ENCODE results near the gene NCAM2. TPM values are rescaled to one million over a fixed set of nuclear protein-coding genes. Genes with fewer than 3 reads are reported as not detected.

The NCAM2 gene
- total RNA-seq: 0.26 and 1.3 TPM in 2 replicates

- FAIRE-seq: no peak
- Histone ChIP-seq H3K36me3 (ENCODE audit: control insufficient read depth, insufficient read depth, low read length) (no peaks in the 10 kb centered on the region), H3K27me3 (ENCODE audit: control insufficient read depth, insufficient read depth, low read length) (peaks cover 8% of the 10 kb centered on the region), H3K4me3 (ENCODE audit: low read depth, low read length) (peak within 1 kb of the TSS; percentile 29)
- peak; percentile 4 for DNase-seq (ENCODE audit: low read depth)
- TF ChIP-seq CTCF (IDR thresholded peaks at IDR 0.05; ENCODE audit: insufficient read depth, low read length, severe bottlenecking): no peak
Observed at GRCh38 chr21:20997636-20998455, at the start of gene NCAM2. TSS of gene NCAM2 (plus strand) at chr21:20998409.

- H3K36me3 ChIP-seq (ENCODE audit: control insufficient read depth, insufficient read depth, low read length): no peaks in the 10 kb centered on the region
- no peak for TF ChIP-seq CTCF (IDR thresholded peaks at IDR 0.05; ENCODE audit: insufficient read depth, low read length, severe bottlenecking)
- DNase-seq (ENCODE audit: low read depth) (no peak), FAIRE-seq (no peak)
- no peaks in the 10 kb centered on the region for H3K27me3 ChIP-seq (ENCODE audit: control insufficient read depth, insufficient read depth, low read length)
- no peak overlapping the region for H3K4me3 ChIP-seq (ENCODE audit: low read depth, low read length)
Observed at GRCh38 chr21:20949884-20950283, 48.3 kb upstream of the NCAM2 start.

GRCh38 chr21:20965816-20966215 lies 32.4 kb upstream of the NCAM2 start:
- Histone ChIP-seq H3K36me3 (ENCODE audit: control insufficient read depth, insufficient read depth, low read length) (no peaks in the 10 kb centered on the region), H3K4me3 (ENCODE audit: low read depth, low read length) (no peak overlapping the region), H3K27me3 (ENCODE audit: control insufficient read depth, insufficient read depth, low read length) (no peaks in the 10 kb centered on the region)
- TF ChIP-seq CTCF (IDR thresholded peaks at IDR 0.05; ENCODE audit: insufficient read depth, low read length, severe bottlenecking): no peak
- no peak for DNase-seq (ENCODE audit: low read depth)
- FAIRE-seq: no peak

GRCh38 chr21:20968391-20968790 lies 29.8 kb upstream of the NCAM2 start:
- Histone ChIP-seq H3K27me3 (ENCODE audit: control insufficient read depth, insufficient read depth, low read length) (no peaks in the 10 kb centered on the region), H3K4me3 (ENCODE audit: low read depth, low read length) (no peak overlapping the region), H3K36me3 (ENCODE audit: control insufficient read depth, insufficient read depth, low read length) (no peaks in the 10 kb centered on the region)
- no peak for DNase-seq (ENCODE audit: low read depth)
- TF ChIP-seq CTCF (IDR thresholded peaks at IDR 0.05; ENCODE audit: insufficient read depth, low read length, severe bottlenecking): no peak
- FAIRE-seq: no peak

GRCh38 chr21:20970691-20971090 lies 27.5 kb upstream of the NCAM2 start:
- Histone ChIP-seq H3K4me3 (ENCODE audit: low read depth, low read length) (no peak overlapping the region), H3K36me3 (ENCODE audit: control insufficient read depth, insufficient read depth, low read length) (no peaks in the 10 kb centered on the region), H3K27me3 (ENCODE audit: control insufficient read depth, insufficient read depth, low read length) (no peaks in the 10 kb centered on the region)
- FAIRE-seq (no peak), DNase-seq (ENCODE audit: low read depth) (no peak)
- no peak for TF ChIP-seq CTCF (IDR thresholded peaks at IDR 0.05; ENCODE audit: insufficient read depth, low read length, severe bottlenecking)
